ENCODE data around the gene TAS2R38. TPM values are rescaled to one million over a fixed set of nuclear protein-coding genes. Genes with fewer than 3 reads are reported as not detected.
A peak's percentile ranks its signal among the peaks of the same experiment; 100 is the strongest.

TAS2R38 gene
- total RNA-seq, 2 donors from 2014 or later = not detected

DNA sequence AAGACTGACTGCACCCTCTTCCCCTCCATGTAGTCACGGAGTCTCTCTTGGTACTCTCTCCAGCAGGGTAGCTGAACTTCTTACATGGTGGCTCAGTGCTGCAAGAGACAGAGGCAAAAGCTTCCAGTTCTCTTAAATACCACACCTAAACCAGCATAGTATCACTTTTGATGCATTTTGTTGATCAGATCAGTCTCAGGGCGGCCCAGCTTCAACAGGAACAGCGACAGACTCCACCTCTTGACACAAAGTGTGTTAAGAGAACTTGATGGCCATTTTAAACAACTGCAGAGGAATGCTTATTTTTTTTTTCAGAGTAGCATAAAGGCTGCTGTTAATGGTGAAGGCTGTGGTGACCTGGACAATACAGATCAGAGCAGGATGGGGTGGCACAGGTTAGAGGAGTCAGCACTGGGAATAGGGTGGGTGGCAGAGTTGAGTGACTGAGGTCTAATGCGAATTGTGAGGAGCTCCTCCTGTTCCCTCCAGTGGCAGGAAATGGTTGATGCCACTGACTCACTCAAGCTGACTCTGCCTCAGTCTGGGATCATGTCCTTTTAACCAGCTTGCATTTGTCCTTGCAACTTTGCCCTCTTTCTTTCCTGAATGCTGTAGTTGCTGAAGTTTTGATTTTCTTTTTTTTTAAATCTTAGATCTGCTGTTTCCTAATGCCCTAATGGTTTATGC lies 39.4 kb upstream of the TAS2R38 start:
- no peak overlapping the region for H3K4me3 ChIP-seq (ENCODE audit: low read length)
- TF ChIP-seq, protein P1, sequence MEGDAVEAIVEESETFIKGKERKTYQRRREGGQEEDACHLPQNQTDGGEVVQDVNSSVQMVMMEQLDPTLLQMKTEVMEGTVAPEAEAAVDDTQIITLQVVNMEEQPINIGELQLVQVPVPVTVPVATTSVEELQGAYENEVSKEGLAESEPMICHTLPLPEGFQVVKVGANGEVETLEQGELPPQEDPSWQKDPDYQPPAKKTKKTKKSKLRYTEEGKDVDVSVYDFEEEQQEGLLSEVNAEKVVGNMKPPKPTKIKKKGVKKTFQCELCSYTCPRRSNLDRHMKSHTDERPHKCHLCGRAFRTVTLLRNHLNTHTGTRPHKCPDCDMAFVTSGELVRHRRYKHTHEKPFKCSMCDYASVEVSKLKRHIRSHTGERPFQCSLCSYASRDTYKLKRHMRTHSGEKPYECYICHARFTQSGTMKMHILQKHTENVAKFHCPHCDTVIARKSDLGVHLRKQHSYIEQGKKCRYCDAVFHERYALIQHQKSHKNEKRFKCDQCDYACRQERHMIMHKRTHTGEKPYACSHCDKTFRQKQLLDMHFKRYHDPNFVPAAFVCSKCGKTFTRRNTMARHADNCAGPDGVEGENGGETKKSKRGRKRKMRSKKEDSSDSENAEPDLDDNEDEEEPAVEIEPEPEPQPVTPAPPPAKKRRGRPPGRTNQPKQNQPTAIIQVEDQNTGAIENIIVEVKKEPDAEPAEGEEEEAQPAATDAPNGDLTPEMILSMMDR (conservative IDR thresholded peaks at IDR 0.05) = peak; percentile 57
- no peak overlapping the region for H3K4me3 Mint-ChIP-seq
- no peaks in the 10 kb centered on the region for H3K9me3 Mint-ChIP-seq
- no peak overlapping the region for H3K27ac ChIP-seq (ENCODE audit: low read depth, low read length)
- 89 to 93% methylated on average over 3 to 4 of the region's 4 CpGs for WGBS, 2 experiments (ENCODE audit: insufficient coverage in 1 of 2, insufficient read length in 1 of 2)
- H3K36me3 ChIP-seq (ENCODE audit: control insufficient read depth, insufficient read depth, low read length) = no peaks in the 10 kb centered on the region
- no peaks in the 10 kb centered on the region for H3K36me3 Mint-ChIP-seq (ENCODE audit: low read depth)
- H3K4me1 Mint-ChIP-seq = peaks cover 23% of the 10 kb centered on the region
- no peak overlapping the region for H3K9ac ChIP-seq (ENCODE audit: extremely low read depth, low read length, poor library complexity, severe bottlenecking)
- peaks cover 7% of the 10 kb centered on the region for H3K27me3 ChIP-seq (ENCODE audit: control insufficient read depth, insufficient read depth, low read length, poor library complexity, severe bottlenecking)
- no peak overlapping the region for H3K27ac Mint-ChIP-seq
- H3K27me3 Mint-ChIP-seq (ENCODE audit: insufficient read depth) = peaks cover 40% of the 10 kb centered on the region
- peak; percentile 72 for DNase-seq
- H3K4me1 ChIP-seq (ENCODE audit: control insufficient read depth, insufficient read depth, low read length) = peaks cover 7% of the 10 kb centered on the region
- no peaks in the 10 kb centered on the region for H3K9me3 ChIP-seq (ENCODE audit: control insufficient read depth, low read length)

DNA sequence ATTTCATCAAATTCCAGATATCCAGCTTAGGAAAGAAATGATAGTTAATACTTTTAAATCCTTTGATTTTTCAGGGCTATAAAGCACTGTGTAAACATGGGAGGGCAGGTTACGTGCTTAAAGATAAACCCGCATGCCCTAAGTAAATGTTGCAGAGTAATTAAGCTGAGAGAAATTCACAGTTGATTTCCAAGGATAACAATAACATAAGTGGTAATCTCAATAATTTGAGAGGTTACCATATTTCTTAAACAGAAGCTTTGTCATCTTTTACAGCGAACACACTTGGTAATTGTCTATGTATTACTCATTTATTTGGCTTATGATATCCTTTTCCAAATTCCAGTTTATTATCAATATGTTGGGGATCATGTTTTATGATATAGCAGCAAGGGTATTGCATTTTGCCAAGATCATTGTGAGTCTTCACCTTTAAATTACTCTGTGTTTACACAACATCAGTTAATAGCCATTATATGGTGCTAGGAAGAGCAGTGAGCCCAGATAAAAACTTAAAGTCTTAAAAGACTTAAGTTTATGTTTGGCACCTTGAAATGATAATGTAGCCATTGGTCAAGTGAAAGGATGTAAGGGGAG lies 37.5 kb upstream of the TAS2R38 start:
- Mint-ChIP-seq H3K9me3 (no peaks in the 10 kb centered on the region), H3K4me1 (peaks cover 13% of the 10 kb centered on the region), H3K36me3 (ENCODE audit: low read depth) (no peaks in the 10 kb centered on the region), H3K27ac (no peak overlapping the region), H3K4me3 (no peak overlapping the region), H3K27me3 (ENCODE audit: insufficient read depth) (peaks cover 40% of the 10 kb centered on the region)
- peaks cover 7% of the 10 kb centered on the region for H3K4me1 ChIP-seq (ENCODE audit: control insufficient read depth, insufficient read depth, low read length)
- H3K27ac ChIP-seq (ENCODE audit: low read depth, low read length) = no peak overlapping the region
- TF ChIP-seq, protein P1 (conservative IDR thresholded peaks at IDR 0.05) = no peak
- DNase-seq = no peak
- WGBS, 2 experiments (ENCODE audit: insufficient coverage in 1 of 2, insufficient read length in 1 of 2) = 57 to 66% methylated on average over 2 to 3 of the region's 3 CpGs
- H3K9me3 ChIP-seq (ENCODE audit: control insufficient read depth, low read length) = no peaks in the 10 kb centered on the region
- H3K36me3 ChIP-seq (ENCODE audit: control insufficient read depth, insufficient read depth, low read length) = no peaks in the 10 kb centered on the region
- peaks cover 7% of the 10 kb centered on the region for H3K27me3 ChIP-seq (ENCODE audit: control insufficient read depth, insufficient read depth, low read length, poor library complexity, severe bottlenecking)
- no peak overlapping the region for H3K9ac ChIP-seq (ENCODE audit: extremely low read depth, low read length, poor library complexity, severe bottlenecking)
- H3K4me3 ChIP-seq (ENCODE audit: low read length) = no peak overlapping the region

DNA sequence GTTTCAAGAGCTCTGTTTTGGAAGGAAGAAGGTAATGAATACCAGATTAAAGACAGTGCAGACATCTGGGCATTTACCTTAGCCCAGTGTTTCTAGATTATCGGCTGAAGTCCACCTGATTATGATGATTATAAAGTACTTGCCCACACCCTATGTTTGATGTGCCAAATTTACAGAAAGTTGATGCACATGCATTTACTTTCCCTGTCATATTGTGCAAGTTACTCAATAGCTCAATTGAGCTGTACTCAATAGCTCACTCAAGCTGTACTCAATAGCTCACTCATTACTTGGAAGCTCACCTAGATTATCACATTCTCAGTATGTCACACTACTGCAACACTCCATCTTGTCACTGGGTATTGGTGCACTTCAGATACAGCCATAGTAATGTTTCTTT lies 35.6 kb upstream of the TAS2R38 start:
- no peak for DNase-seq
- no peak overlapping the region for H3K4me3 Mint-ChIP-seq
- H3K27ac Mint-ChIP-seq = no peak overlapping the region
- Histone ChIP-seq H3K27me3 (ENCODE audit: control insufficient read depth, insufficient read depth, low read length, poor library complexity, severe bottlenecking) (peaks cover 7% of the 10 kb centered on the region), H3K4me1 (ENCODE audit: control insufficient read depth, insufficient read depth, low read length) (peaks cover 7% of the 10 kb centered on the region), H3K4me3 (ENCODE audit: low read length) (no peak overlapping the region), H3K9me3 (ENCODE audit: control insufficient read depth, low read length) (no peaks in the 10 kb centered on the region), H3K9ac (ENCODE audit: extremely low read depth, low read length, poor library complexity, severe bottlenecking) (no peak overlapping the region), H3K27ac (ENCODE audit: low read depth, low read length) (no peak overlapping the region), H3K36me3 (ENCODE audit: control insufficient read depth, insufficient read depth, low read length) (no peaks in the 10 kb centered on the region)
- H3K27me3 Mint-ChIP-seq (ENCODE audit: insufficient read depth) = peaks cover 40% of the 10 kb centered on the region
- H3K4me1 Mint-ChIP-seq = peaks cover 13% of the 10 kb centered on the region
- WGBS, 2 experiments (ENCODE audit: insufficient coverage in 1 of 2, insufficient read length in 1 of 2) = 95 to 100% methylated on average over 1 of the region's 1 CpG
- no peaks in the 10 kb centered on the region for H3K9me3 Mint-ChIP-seq
- TF ChIP-seq, protein P1 (conservative IDR thresholded peaks at IDR 0.05) = no peak
- H3K36me3 Mint-ChIP-seq (ENCODE audit: low read depth) = no peaks in the 10 kb centered on the region
